ENCODE results near the gene SH3BGR.

GRCh38 chr21:39483917-39484316 lies 32.1 kb downstream of the SH3BGR start:
- no peak for TF ChIP-seq POLR2A (IDR thresholded peaks at IDR 0.05)
- TF ChIP-seq, protein P1, sequence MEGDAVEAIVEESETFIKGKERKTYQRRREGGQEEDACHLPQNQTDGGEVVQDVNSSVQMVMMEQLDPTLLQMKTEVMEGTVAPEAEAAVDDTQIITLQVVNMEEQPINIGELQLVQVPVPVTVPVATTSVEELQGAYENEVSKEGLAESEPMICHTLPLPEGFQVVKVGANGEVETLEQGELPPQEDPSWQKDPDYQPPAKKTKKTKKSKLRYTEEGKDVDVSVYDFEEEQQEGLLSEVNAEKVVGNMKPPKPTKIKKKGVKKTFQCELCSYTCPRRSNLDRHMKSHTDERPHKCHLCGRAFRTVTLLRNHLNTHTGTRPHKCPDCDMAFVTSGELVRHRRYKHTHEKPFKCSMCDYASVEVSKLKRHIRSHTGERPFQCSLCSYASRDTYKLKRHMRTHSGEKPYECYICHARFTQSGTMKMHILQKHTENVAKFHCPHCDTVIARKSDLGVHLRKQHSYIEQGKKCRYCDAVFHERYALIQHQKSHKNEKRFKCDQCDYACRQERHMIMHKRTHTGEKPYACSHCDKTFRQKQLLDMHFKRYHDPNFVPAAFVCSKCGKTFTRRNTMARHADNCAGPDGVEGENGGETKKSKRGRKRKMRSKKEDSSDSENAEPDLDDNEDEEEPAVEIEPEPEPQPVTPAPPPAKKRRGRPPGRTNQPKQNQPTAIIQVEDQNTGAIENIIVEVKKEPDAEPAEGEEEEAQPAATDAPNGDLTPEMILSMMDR (IDR thresholded peaks at IDR 0.05 in 4 of 5, conservative IDR thresholded peaks at IDR 0.05 in 1 of 5) = no peak
